SK-N-SH (cell line): ENCODE results near the gene TGFBI. TPM values are rescaled to one million over a fixed set of nuclear protein-coding genes. Genes with fewer than 3 reads are reported as not detected.

Experiments
- CTCF ChIA-PET: fragments of 300-600, 350-600 bp; formaldehyde crosslinking; extraction: SDS; loops from one replicate; lab custom pipeline; 2021; lab: Yijun Ruan, JAX
- POLR2A ChIA-PET: fragments of 350-600 bp; sonication (Branson Sonifier 250); formaldehyde crosslinking; extraction: SDS; loops from one replicate; lab custom pipeline; 2020; ENCODE audit warnings: antibody characterized with exemption, inconsistent platforms; lab: Yijun Ruan, JAX
- DNase-seq: peaks from one replicate; pipeline ENCODE4 v3.0.0; 2012
- H2AFZ ChIP-seq: fragments of 200-600 bp; sonication (generic); 2 replicates; pipeline ENCODE4 v1.8.1; 2016; ENCODE audit warnings: antibody characterized with exemption, mild to moderate bottlenecking, low read depth
- H3F3A ChIP-seq: fragments of 200-600 bp; sonication (generic); replicated peaks from 2 replicates; pipeline ENCODE3; 2016; ENCODE audit warnings: antibody characterized with exemption, mild to moderate bottlenecking; ENCODE audit not compliant: insufficient read depth
- H3K27ac ChIP-seq, 2 experiments: fragments of 200-500 bp in 1 of 2; fragments of 200-600 bp in 1 of 2; sonication (Bioruptor generic) in 1 of 2; sonication (generic), shearing (Covaris generic) in 1 of 2; 2 replicates each; pipeline versions ENCODE4 v1.5.1 to v1.6.1; 2014 to 2016; ENCODE audit warnings: low read depth in 2 of 2, inconsistent platforms in 1 of 2, low read length in 1 of 2, mild to moderate bottlenecking in 1 of 2, mixed read lengths in 1 of 2
- H3K27me3 ChIP-seq: fragments of 200-600 bp; sonication (generic), shearing (Covaris generic); 2 replicates; pipeline ENCODE4 v1.6.1; 2016; ENCODE audit warnings: mixed run types; ENCODE audit not compliant: insufficient read depth
- H3K36me3 ChIP-seq, 2 experiments: fragments of 200-500 bp in 1 of 2; fragments of 200-600 bp in 1 of 2; sonication (Bioruptor generic) in 1 of 2; sonication (generic) in 1 of 2; replicated peaks in 1 of 2; 2 replicates each; pipeline versions ENCODE3 to v1.5.1; 2014 to 2016; ENCODE audit warnings: low read length in 1 of 2, mild to moderate bottlenecking in 1 of 2; ENCODE audit not compliant: insufficient read depth in 2 of 2, control insufficient read depth in 1 of 2
- H3K4me1 ChIP-seq, 2 experiments: fragments of 200-500 bp in 1 of 2; fragments of 200-600 bp in 1 of 2; sonication (Bioruptor generic) in 1 of 2; sonication (generic), shearing (Covaris generic) in 1 of 2; 2 replicates each; pipeline versions ENCODE4 v1.5.1 to v1.6.1; 2014 to 2016; ENCODE audit warnings: low read depth in 1 of 2, low read length in 1 of 2, mixed run types in 1 of 2; ENCODE audit not compliant: insufficient read depth in 2 of 2, control insufficient read depth in 1 of 2
- H3K4me2 ChIP-seq: fragments of 200-600 bp; sonication (generic), shearing (Covaris generic); 2 replicates; pipeline ENCODE4 v1.6.1; 2017; ENCODE audit warnings: mixed run types
- H3K4me3 ChIP-seq, 2 experiments: fragments of 200-500 bp in 1 of 2; fragments of 200-600 bp in 1 of 2; sonication (Bioruptor generic) in 1 of 2; sonication (generic), shearing (Covaris generic) in 1 of 2; 2 replicates each; pipeline versions ENCODE4 v1.5.1 to v1.8.1; 2014 to 2016; ENCODE audit warnings: low read depth in 2 of 2, inconsistent platforms in 1 of 2, low read length in 1 of 2, mild to moderate bottlenecking in 1 of 2, mixed read lengths in 1 of 2, moderate library complexity in 1 of 2
- H3K79me2 ChIP-seq: fragments of 200-600 bp; sonication (generic); 2 replicates; pipeline ENCODE4 v1.8.1; 2017; ENCODE audit warnings: mild to moderate bottlenecking; ENCODE audit not compliant: insufficient read depth
- H3K9ac ChIP-seq: fragments of 200-600 bp; sonication (generic); 2 replicates; pipeline ENCODE4 v1.6.1; 2017; ENCODE audit warnings: mixed run types
- H3K9me2 ChIP-seq: fragments of 200-600 bp; sonication (generic); 2 replicates; pipeline ENCODE4 v1.6.1; 2017; ENCODE audit warnings: mixed run types
- H3K9me3 ChIP-seq: fragments of 200-600 bp; sonication (generic); 2 replicates; pipeline ENCODE4 v1.6.1; 2017; ENCODE audit warnings: mixed run types, mild to moderate bottlenecking, moderate library complexity
- H4K20me1 ChIP-seq: fragments of 200-600 bp; sonication (generic); 2 replicates; pipeline ENCODE4 v1.6.1; 2017; ENCODE audit warnings: mild to moderate bottlenecking, mixed run types; ENCODE audit not compliant: insufficient read depth
- GABPA ChIP-seq: IDR thresholded peaks from 2 replicates; pipeline ENCODE4 v1.4.0; 2012; ENCODE audit warnings: low read depth, mild to moderate bottlenecking
- MEF2A ChIP-seq: IDR thresholded peaks from 2 replicates; pipeline ENCODE4 v1.4.0; 2012; ENCODE audit warnings: low read depth, borderline replicate concordance
- RAD21 ChIP-seq: IDR thresholded peaks from 2 replicates; pipeline ENCODE4 v1.6.1; 2012; ENCODE audit warnings: mild to moderate bottlenecking, low read length
- TCF12 ChIP-seq: IDR thresholded peaks from 2 replicates; pipeline ENCODE4 v1.4.0; 2012
- TEAD4 ChIP-seq: IDR thresholded peaks from 2 replicates; pipeline ENCODE4 v1.4.0; 2012; ENCODE audit warnings: mild to moderate bottlenecking, borderline replicate concordance; ENCODE audit not compliant: insufficient read depth
- WGBS: methylation state at CpG from one replicate; pipeline ENCODE4 v1.1.6; 2017; ENCODE audit warnings: low lambda C conversion rate; 5-methylcytosine and 5-hydroxymethylcytosine counted together
- polyA plus RNA-seq, 3 experiments: library from polyadenylated mRNA; depleted of rRNA; stranded (reverse); fragments of >200 nt; gene quantifications; 2 replicates each; pipeline ENCODE4 v1.2.3, GENCODE V29; 2012
- TF ChIP-seq, protein P1 (sequence below): IDR thresholded peaks from 2 replicates; pipeline ENCODE4; 2012
- TF ChIP-seq, protein P2 (sequence below): IDR thresholded peaks from 2 replicates; pipeline ENCODE4 v1.4.0; 2012; ENCODE audit warnings: low read depth
- TF ChIP-seq, protein P3 (sequence below): fragments of 200-600 bp; sonication (generic); IDR thresholded peaks from 2 replicates; pipeline ENCODE4 v1.6.1; 2017; ENCODE audit warnings: antibody characterized with exemption, mild to moderate bottlenecking, moderate library complexity

The TGFBI gene
- polyA plus RNA-seq, 1 of the 3 experiments (the other 2 are of a cell fraction): 2,678 TPM

DNA sequence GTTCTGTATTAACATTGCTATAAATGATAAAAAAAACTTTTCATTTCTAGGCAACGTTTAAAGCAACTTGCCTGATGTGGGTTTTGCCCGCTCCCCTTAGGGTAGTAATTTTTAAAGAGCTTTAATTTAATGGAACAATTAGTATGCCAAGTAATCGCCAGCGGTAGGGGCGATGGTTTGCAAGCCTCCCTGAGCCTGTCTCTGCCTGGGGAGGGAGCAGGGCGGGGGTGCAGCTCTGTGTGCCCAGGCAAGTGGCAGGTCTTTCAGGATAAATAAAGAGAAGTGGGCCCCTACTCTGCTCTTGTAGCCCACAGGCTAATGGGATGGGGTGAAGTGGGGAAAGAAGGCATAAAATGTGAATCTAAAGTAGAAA, 13.8 kb upstream of the TGFBI start:
- 93% methylated on average over 6 of the region's 6 CpGs for WGBS
- no peak for DNase-seq
- H3K79me2 ChIP-seq: peaks cover 4% of the 10 kb centered on the region; the same call in 1 of the 2 replicates
- TF ChIP-seq MEF2A: no peak
- TF ChIP-seq, all 33 proteins: peak for 0
- Histone ChIP-seq H3K4me1 (peaks cover 32 to 88% of the 10 kb centered on the region in 2 experiments), H3K27ac (peak overlapping the region; percentile 98 to 100; a peak in 3 of 4 replicates), H4K20me1 (no peaks in the 10 kb centered on the region), H3K9me3 (no peaks in the 10 kb centered on the region), H3K9ac (peak overlapping the region; percentile 63; the same call in 1 of the 2 replicates), H3F3A (peaks cover 89% of the 10 kb centered on the region), H3K27me3 (no peaks in the 10 kb centered on the region), H3K9me2 (no peaks in the 10 kb centered on the region), H2AFZ (no peak overlapping the region), H3K4me2 (peak overlapping the region; percentile 47), H3K4me3 (no peak overlapping the region), H3K36me3 (no peaks in the 10 kb centered on the region)
- POLR2A ChIA-PET: no interaction called here
- CTCF ChIA-PET: no interaction called here

DNA sequence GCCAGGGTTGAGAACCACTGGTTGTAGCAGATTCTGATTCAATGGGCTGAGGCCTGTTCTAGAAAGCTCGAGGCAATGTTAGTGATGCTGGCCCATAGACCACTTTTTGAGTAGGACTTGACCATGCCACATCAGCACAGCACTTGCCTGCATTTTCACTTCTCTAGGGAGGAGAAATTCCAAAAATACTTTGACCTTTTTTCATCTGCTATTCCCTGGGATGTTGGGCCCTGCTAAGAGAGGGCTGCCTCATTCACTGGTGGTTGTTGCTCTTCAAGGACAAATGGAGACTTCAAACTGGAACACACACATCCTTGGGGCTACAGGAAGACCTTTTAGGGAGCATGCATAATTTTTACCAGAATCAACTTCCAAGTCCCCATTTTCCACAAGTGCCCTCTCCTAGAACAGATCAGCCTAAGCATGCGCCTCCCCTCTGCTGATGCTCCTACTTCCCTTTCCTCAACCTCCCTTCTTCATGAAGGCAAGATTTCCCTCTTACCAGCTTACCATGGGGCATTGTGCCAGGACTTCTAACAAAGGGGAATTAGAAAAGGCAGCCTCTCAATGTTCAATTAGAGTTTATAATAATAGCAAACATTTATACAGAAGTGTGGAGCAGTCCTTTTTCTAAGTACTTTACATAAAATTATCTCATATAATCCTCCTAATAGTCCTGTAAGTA, 12.7 kb upstream of the TGFBI start:
- CTCF ChIA-PET: interaction anchor here (1.1 kb wide), 1 partner anchor 11 kb away, joined by 3 read pairs; no protein-coding TSS in a partner anchor
- Histone ChIP-seq H3K27me3 (no peaks in the 10 kb centered on the region), H2AFZ (no peak overlapping the region), H3K4me1 (peaks cover 39 to 84% of the 10 kb centered on the region in 2 experiments), H3K9ac (peak overlapping the region; percentile 63; the same call in 1 of the 2 replicates), H3K4me2 (peak overlapping the region; percentile 47; the same call in 1 of the 2 replicates)
- POLR2A ChIA-PET: no interaction called here
- DNase-seq: no peak
- 87% methylated on average over 2 of the region's 2 CpGs for WGBS
- TF ChIP-seq RAD21 (no peak), TCF12 (no peak), TEAD4 (no peak), GABPA (no peak)
- TF ChIP-seq, protein P1, sequence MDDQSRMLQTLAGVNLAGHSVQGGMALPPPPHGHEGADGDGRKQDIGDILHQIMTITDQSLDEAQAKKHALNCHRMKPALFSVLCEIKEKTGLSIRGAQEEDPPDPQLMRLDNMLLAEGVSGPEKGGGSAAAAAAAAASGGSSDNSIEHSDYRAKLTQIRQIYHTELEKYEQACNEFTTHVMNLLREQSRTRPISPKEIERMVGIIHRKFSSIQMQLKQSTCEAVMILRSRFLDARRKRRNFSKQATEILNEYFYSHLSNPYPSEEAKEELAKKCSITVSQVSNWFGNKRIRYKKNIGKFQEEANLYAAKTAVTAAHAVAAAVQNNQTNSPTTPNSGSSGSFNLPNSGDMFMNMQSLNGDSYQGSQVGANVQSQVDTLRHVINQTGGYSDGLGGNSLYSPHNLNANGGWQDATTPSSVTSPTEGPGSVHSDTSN: no peak
- TF ChIP-seq, protein P2, sequence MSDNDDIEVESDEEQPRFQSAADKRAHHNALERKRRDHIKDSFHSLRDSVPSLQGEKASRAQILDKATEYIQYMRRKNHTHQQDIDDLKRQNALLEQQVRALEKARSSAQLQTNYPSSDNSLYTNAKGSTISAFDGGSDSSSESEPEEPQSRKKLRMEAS: no peak
- TF ChIP-seq, protein P3, sequence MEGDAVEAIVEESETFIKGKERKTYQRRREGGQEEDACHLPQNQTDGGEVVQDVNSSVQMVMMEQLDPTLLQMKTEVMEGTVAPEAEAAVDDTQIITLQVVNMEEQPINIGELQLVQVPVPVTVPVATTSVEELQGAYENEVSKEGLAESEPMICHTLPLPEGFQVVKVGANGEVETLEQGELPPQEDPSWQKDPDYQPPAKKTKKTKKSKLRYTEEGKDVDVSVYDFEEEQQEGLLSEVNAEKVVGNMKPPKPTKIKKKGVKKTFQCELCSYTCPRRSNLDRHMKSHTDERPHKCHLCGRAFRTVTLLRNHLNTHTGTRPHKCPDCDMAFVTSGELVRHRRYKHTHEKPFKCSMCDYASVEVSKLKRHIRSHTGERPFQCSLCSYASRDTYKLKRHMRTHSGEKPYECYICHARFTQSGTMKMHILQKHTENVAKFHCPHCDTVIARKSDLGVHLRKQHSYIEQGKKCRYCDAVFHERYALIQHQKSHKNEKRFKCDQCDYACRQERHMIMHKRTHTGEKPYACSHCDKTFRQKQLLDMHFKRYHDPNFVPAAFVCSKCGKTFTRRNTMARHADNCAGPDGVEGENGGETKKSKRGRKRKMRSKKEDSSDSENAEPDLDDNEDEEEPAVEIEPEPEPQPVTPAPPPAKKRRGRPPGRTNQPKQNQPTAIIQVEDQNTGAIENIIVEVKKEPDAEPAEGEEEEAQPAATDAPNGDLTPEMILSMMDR: no peak
- TF ChIP-seq, all 33 proteins: peak for 0
- no peaks in the 10 kb centered on the region for H3K9me2 ChIP-seq
- peaks cover 4% of the 10 kb centered on the region; the same call in 1 of the 2 replicates for H3K79me2 ChIP-seq
- H3K9me3 ChIP-seq: no peaks in the 10 kb centered on the region
- peaks cover 89% of the 10 kb centered on the region for H3F3A ChIP-seq
- no peaks in the 10 kb centered on the region for H4K20me1 ChIP-seq
- H3K4me3 ChIP-seq: no peak overlapping the region
- H3K36me3 ChIP-seq: no peaks in the 10 kb centered on the region
- H3K27ac ChIP-seq: peak overlapping the region; percentile 98 to 100
